WTC11 (cell line): ENCODE data around the gene PDAP1. TPM values are rescaled to one million over a fixed set of nuclear protein-coding genes. Genes with fewer than 3 reads are reported as not detected.

Experiments
- ATAC-seq: fragments of 200-7000 bp; cut with Tn5 transposase; 2 replicates; pipeline ENCODE4 v1.10.0; 2021; ENCODE audit warnings: mild to moderate bottlenecking, moderate library complexity
- CTCF ChIA-PET: fragments of 300-600 bp; sonication (Branson Sonifier 250); formaldehyde crosslinking; loops from one replicate; lab custom pipeline; 2021; ENCODE audit warnings: antibody characterized with exemption; lab: Charles Lee
- POLR2A ChIA-PET: fragments of 350-600 bp; sonication (Branson Sonifier 250); formaldehyde crosslinking; loops from one replicate; lab custom pipeline; 2021; ENCODE audit warnings: antibody characterized with exemption; lab: Charles Lee
- DNase-seq: peaks from one replicate; pipeline ENCODE4 v3.0.0; 2021; ENCODE audit warnings: low spot score
- H3K27ac Mint-ChIP-seq: 2 replicates; pipeline ENCODE4 v1.8.0; 2021; ENCODE audit warnings: mixed read lengths
- H3K27me3 Mint-ChIP-seq: 2 replicates; pipeline ENCODE4 v1.8.0; 2021; ENCODE audit warnings: low read depth, mild to moderate bottlenecking, moderate library complexity, mixed read lengths
- H3K36me3 Mint-ChIP-seq: 2 replicates; pipeline ENCODE4 v1.8.0; 2021; ENCODE audit warnings: mixed read lengths
- H3K4me1 Mint-ChIP-seq: 2 replicates; pipeline ENCODE4 v1.8.0; 2022; ENCODE audit warnings: mixed read lengths
- H3K4me3 Mint-ChIP-seq: 2 replicates; pipeline ENCODE4 v1.8.0; 2021; ENCODE audit warnings: mild to moderate bottlenecking, moderate library complexity, mixed read lengths
- H3K9me3 Mint-ChIP-seq: 2 replicates; pipeline ENCODE4 v1.8.0; 2021; ENCODE audit warnings: mixed read lengths
- ETV6 ChIP-seq: sonication (generic); formaldehyde crosslinking; IDR thresholded peaks from 2 replicates; pipeline ENCODE4 v1.8.1; 2022; ENCODE audit warnings: mild to moderate bottlenecking, missing genetic modification reagents
- FOXJ3 ChIP-seq: sonication (generic); formaldehyde crosslinking; IDR thresholded peaks from 2 replicates; pipeline ENCODE4 v1.9.0; 2021; ENCODE audit warnings: missing genetic modification reagents, mild to moderate bottlenecking, borderline replicate concordance
- TEAD1 ChIP-seq: sonication (generic); formaldehyde crosslinking; IDR thresholded peaks from 2 replicates; pipeline ENCODE4 v1.8.0; 2022; ENCODE audit warnings: mild to moderate bottlenecking, missing genetic modification reagents
- TEAD4 ChIP-seq: sonication (generic); formaldehyde crosslinking; IDR thresholded peaks from 2 replicates; pipeline ENCODE4 v1.8.0; 2022; ENCODE audit warnings: mild to moderate bottlenecking, missing genetic modification reagents
- ZNF317 ChIP-seq: sonication (generic); formaldehyde crosslinking; IDR thresholded peaks from 2 replicates; pipeline ENCODE4 v1.8.1; 2023; ENCODE audit warnings: low read depth, mild to moderate bottlenecking, moderate library complexity, missing genetic modification reagents, borderline replicate concordance
- total RNA-seq: library from RNA; stranded (reverse); gene quantifications from 3 replicates; pipeline ENCODE4 v1.2.3, GENCODE V29; 2021
- TF ChIP-seq, protein P1 (sequence below): fragments of 200-600 bp; IDR thresholded peaks from 2 replicates; pipeline ENCODE4 v1.8.0; 2022; ENCODE audit warnings: antibody characterized with exemption
- TF ChIP-seq, protein P2 (sequence below): fragments of 250-450 bp; sonication (Bioruptor Pico); IDR thresholded peaks from 2 replicates; pipeline ENCODE4 v2.1.2; 2022; ENCODE audit warnings: mild to moderate bottlenecking, moderate library complexity
- TF ChIP-seq, protein P3 (sequence below): fragments of 250-450 bp; sonication (Bioruptor Pico); IDR thresholded peaks from 2 replicates; pipeline ENCODE4 v1.9.0; 2021; ENCODE audit warnings: mild to moderate bottlenecking
- TF ChIP-seq, protein P4 (sequence below): sonication (generic); formaldehyde crosslinking; IDR thresholded peaks from 2 replicates; pipeline ENCODE4 v1.8.0; 2023; ENCODE audit warnings: mild to moderate bottlenecking, missing genetic modification reagents
- TF ChIP-seq, protein P5 (sequence below): sonication (generic); formaldehyde crosslinking; IDR thresholded peaks from 2 replicates; pipeline ENCODE4 v1.8.1; 2022; ENCODE audit warnings: mild to moderate bottlenecking, moderate library complexity, missing genetic modification reagents

PDAP1 gene
- total RNA-seq, 1 experiment from 2014 or later = 177 TPM

DNA sequence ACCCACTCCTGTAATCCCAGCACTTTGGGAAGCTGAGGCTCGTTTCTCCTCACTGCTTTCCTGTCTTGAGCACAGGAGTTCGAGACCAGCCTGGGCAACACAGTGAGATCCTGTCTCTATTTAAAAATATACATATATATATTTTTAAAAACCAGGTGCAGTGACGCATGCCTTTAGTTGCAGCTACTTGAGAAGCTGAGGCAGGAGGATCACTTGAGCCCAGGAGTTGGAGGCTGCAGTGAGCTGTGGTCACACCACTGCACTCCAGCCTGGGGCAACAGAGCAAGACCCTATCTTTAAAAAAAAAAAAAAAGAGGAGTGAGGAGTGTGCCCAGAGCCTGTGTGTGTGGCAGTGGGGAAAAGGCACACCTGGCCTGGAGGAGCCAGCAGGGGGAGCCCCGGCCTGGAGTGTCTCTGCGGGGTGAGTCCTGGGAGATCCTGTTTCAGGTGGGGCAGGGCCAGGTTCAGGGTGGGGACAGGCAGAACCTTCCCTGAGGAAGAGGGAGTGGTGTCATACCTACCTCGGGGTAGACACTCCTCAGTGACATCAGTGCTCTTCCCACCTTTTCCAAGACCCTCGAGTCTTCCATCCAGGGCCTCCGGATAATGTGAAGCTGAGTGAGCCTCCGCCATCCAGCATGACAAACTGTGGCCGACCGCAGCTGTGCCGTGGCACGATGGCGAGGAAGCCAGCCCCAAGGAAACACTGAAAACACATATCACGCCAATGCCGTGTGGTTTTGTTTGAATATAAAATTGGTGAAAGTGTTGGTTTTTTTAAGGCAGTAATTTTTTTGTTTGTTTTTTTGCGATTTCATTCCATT is 42.9 kb downstream of the PDAP1 start (continued):
- TF ChIP-seq, protein P1, sequence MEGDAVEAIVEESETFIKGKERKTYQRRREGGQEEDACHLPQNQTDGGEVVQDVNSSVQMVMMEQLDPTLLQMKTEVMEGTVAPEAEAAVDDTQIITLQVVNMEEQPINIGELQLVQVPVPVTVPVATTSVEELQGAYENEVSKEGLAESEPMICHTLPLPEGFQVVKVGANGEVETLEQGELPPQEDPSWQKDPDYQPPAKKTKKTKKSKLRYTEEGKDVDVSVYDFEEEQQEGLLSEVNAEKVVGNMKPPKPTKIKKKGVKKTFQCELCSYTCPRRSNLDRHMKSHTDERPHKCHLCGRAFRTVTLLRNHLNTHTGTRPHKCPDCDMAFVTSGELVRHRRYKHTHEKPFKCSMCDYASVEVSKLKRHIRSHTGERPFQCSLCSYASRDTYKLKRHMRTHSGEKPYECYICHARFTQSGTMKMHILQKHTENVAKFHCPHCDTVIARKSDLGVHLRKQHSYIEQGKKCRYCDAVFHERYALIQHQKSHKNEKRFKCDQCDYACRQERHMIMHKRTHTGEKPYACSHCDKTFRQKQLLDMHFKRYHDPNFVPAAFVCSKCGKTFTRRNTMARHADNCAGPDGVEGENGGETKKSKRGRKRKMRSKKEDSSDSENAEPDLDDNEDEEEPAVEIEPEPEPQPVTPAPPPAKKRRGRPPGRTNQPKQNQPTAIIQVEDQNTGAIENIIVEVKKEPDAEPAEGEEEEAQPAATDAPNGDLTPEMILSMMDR = no peak; the same call in 1 of the 2 replicates
- TF ChIP-seq TEAD1 (CRISPR knock-in tag) = no peak
- TF ChIP-seq ETV6 (CRISPR knock-in tag) = no peak
- TF ChIP-seq, protein P2, sequence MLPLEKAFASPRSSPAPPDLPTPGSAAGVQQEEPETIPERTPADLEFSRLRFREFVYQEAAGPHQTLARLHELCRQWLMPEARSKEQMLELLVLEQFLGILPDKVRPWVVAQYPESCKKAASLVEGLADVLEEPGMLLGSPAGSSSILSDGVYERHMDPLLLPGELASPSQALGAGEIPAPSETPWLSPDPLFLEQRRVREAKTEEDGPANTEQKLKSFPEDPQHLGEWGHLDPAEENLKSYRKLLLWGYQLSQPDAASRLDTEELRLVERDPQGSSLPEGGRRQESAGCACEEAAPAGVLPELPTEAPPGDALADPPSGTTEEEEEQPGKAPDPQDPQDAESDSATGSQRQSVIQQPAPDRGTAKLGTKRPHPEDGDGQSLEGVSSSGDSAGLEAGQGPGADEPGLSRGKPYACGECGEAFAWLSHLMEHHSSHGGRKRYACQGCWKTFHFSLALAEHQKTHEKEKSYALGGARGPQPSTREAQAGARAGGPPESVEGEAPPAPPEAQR (CRISPR knock-in tag) = no peak
- TF ChIP-seq, protein P3, sequence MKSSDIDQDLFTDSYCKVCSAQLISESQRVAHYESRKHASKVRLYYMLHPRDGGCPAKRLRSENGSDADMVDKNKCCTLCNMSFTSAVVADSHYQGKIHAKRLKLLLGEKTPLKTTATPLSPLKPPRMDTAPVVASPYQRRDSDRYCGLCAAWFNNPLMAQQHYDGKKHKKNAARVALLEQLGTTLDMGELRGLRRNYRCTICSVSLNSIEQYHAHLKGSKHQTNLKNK = no peak
- no peak for TF ChIP-seq FOXJ3 (CRISPR knock-in tag)
- TF ChIP-seq ZNF317 (CRISPR knock-in tag) = no peak

DNA sequence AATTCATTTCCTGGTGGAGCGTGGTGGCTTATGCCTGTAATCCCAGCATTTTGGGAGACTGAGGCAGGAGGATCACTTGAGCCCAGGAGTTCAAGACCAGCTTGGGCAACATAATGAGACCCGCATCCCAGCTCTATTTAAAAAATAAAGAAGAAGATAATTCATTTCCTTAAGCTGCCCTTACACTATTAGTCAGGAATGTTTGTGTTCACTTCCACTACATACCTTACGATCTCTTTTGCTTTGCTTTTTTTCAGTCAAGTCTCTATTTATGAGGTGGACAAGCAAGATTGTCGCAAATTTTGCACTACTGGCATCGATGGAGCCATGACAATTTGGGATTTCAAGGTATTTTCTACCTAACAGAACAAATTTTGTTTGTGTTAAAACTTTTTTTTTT is 45.1 kb downstream of the PDAP1 start:
- ATAC-seq (no peak), DNase-seq (no peak)
- ChIA-PET CTCF (no interaction called here), POLR2A (no interaction called here)
- Mint-ChIP-seq H3K27me3 (no peaks in the 10 kb centered on the region), H3K9me3 (no peaks in the 10 kb centered on the region), H3K27ac (no peak overlapping the region), H3K4me3 (no peak overlapping the region), H3K36me3 (peaks cover 38% of the 10 kb centered on the region), H3K4me1 (peaks cover 14% of the 10 kb centered on the region)
- TF ChIP-seq, protein P4, sequence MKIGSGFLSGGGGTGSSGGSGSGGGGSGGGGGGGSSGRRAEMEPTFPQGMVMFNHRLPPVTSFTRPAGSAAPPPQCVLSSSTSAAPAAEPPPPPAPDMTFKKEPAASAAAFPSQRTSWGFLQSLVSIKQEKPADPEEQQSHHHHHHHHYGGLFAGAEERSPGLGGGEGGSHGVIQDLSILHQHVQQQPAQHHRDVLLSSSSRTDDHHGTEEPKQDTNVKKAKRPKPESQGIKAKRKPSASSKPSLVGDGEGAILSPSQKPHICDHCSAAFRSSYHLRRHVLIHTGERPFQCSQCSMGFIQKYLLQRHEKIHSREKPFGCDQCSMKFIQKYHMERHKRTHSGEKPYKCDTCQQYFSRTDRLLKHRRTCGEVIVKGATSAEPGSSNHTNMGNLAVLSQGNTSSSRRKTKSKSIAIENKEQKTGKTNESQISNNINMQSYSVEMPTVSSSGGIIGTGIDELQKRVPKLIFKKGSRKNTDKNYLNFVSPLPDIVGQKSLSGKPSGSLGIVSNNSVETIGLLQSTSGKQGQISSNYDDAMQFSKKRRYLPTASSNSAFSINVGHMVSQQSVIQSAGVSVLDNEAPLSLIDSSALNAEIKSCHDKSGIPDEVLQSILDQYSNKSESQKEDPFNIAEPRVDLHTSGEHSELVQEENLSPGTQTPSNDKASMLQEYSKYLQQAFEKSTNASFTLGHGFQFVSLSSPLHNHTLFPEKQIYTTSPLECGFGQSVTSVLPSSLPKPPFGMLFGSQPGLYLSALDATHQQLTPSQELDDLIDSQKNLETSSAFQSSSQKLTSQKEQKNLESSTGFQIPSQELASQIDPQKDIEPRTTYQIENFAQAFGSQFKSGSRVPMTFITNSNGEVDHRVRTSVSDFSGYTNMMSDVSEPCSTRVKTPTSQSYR = no peak
- TF ChIP-seq TEAD4 (CRISPR knock-in tag) = no peak

DNA sequence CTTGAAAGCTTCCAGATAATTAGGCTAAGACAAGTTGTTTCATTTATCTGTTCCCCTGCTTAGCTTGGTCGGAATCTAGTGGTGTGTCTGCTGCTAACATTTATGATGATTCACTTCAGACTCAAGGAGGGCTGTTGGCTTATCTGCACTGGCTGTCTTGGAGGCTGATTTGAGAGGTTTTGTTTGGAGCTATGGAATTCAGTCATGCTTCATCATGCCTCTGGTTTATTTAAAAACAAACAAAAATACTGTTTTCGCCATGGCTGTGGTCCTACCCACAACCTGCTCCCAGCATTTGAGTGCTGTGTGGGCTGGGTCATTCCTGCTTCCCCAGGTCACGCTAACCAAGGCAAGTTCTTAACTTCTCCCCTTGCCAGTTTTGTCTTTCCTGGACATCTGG is 45.6 kb downstream of the PDAP1 start:
- Mint-ChIP-seq H3K4me1 (peaks cover 14% of the 10 kb centered on the region), H3K27me3 (no peaks in the 10 kb centered on the region), H3K27ac (no peak overlapping the region), H3K36me3 (peaks cover 43% of the 10 kb centered on the region), H3K4me3 (no peak overlapping the region), H3K9me3 (no peaks in the 10 kb centered on the region)
- ATAC-seq (no peak), DNase-seq (no peak)
- ChIA-PET POLR2A (interaction anchor here (0.7 kb wide), 1 partner anchor 68 kb away, joined by 3 read pairs; no protein-coding TSS in a partner anchor), CTCF (interaction anchor here (0.6 to 0.7 kb wide), 2 partner anchors 17 to 24 kb away, joined by 3 to 5 read pairs; no protein-coding TSS in a partner anchor)
- TF ChIP-seq, protein P5, sequence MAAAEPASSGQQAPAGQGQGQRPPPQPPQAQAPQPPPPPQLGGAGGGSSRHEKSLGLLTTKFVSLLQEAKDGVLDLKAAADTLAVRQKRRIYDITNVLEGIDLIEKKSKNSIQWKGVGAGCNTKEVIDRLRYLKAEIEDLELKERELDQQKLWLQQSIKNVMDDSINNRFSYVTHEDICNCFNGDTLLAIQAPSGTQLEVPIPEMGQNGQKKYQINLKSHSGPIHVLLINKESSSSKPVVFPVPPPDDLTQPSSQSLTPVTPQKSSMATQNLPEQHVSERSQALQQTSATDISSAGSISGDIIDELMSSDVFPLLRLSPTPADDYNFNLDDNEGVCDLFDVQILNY (CRISPR knock-in tag) = no peak
- TF ChIP-seq, protein P2 (CRISPR knock-in tag) = no peak
